Right kidney (tissue), 1 donor: ENCODE data around the gene KCNK4.

Experiments
- DNase-seq: peaks from one replicate; pipeline ENCODE4 v3.0.0-alpha.2; 2016

The KCNK4 gene

GRCh38 chr11:64349025-64349387 is 57.9 kb downstream of the KCNK4 start:
- no peak for DNase-seq

GRCh38 chr11:64349404-64349803 is 58.3 kb downstream of the KCNK4 start:
- no peak for DNase-seq
